ENCODE results near the gene C22orf15. TPM values are rescaled to one million over a fixed set of nuclear protein-coding genes. Genes with fewer than 3 reads are reported as not detected.

The C22orf15 gene
- total RNA-seq, 1 donor from 2014 or later = 0.39 TPM

DNA sequence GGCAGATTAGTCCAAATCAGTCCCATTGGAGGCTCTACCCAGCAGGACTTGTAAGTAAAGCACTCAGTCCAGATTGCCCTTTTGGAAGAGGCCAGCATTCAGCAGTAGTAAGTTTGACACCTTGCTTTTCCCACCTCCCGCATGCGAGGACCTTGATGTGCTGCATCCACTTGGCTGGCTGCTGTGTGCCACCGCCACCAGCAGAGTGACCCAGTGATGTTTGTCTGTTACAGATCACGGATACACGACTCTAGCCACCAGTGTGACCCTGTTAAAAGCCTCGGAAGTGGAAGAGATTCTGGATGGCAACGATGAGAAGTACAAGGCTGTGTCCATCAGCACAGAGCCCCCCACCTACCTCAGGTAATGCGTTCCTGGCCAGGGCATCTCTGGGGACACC lies 30.5 kb downstream of the C22orf15 start:
- Mint-ChIP-seq H3K4me1 (ENCODE audit: low read depth, unreplicated experiment) (peaks cover 6% of the 10 kb centered on the region), H3K27me3 (ENCODE audit: low read depth, unreplicated experiment) (no peaks in the 10 kb centered on the region), H3K36me3 (ENCODE audit: low read depth, unreplicated experiment) (peaks cover 5% of the 10 kb centered on the region), H3K27ac (ENCODE audit: unreplicated experiment) (no peak overlapping the region), H3K9me3 (ENCODE audit: unreplicated experiment) (no peaks in the 10 kb centered on the region), H3K4me3 (ENCODE audit: unreplicated experiment) (no peak overlapping the region)
- H3K4me2 ChIP-seq (ENCODE audit: low read length) = no peak overlapping the region
- no peak overlapping the region for H2AFZ ChIP-seq (ENCODE audit: low read depth, low read length)
- FAIRE-seq = no peak
- no peak overlapping the region for H3K27ac ChIP-seq (ENCODE audit: low read depth, low read length)
- no peaks in the 10 kb centered on the region for H3K27me3 ChIP-seq (ENCODE audit: insufficient read depth, low read length)
- H3K9ac ChIP-seq (ENCODE audit: low read length) = no peak overlapping the region
- no peak for DNase-seq (ENCODE audit: low read depth)
- no peaks in the 10 kb centered on the region for H3K4me1 ChIP-seq (ENCODE audit: insufficient read depth, low read length)
- TF ChIP-seq EZH2 (IDR thresholded peaks at IDR 0.05; ENCODE audit: insufficient read depth, low read length) = no peak
- TF ChIP-seq, protein P1, sequence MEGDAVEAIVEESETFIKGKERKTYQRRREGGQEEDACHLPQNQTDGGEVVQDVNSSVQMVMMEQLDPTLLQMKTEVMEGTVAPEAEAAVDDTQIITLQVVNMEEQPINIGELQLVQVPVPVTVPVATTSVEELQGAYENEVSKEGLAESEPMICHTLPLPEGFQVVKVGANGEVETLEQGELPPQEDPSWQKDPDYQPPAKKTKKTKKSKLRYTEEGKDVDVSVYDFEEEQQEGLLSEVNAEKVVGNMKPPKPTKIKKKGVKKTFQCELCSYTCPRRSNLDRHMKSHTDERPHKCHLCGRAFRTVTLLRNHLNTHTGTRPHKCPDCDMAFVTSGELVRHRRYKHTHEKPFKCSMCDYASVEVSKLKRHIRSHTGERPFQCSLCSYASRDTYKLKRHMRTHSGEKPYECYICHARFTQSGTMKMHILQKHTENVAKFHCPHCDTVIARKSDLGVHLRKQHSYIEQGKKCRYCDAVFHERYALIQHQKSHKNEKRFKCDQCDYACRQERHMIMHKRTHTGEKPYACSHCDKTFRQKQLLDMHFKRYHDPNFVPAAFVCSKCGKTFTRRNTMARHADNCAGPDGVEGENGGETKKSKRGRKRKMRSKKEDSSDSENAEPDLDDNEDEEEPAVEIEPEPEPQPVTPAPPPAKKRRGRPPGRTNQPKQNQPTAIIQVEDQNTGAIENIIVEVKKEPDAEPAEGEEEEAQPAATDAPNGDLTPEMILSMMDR (IDR thresholded peaks at IDR 0.05; ENCODE audit: insufficient read depth, low read depth, low read length) = no peak
- no peak overlapping the region for H3K4me3 ChIP-seq (ENCODE audit: insufficient read depth, low read depth, low read length)
- peaks cover 57% of the 10 kb centered on the region for H3K79me2 ChIP-seq (ENCODE audit: insufficient read depth, low read length)
- no peaks in the 10 kb centered on the region for H3K9me3 ChIP-seq (ENCODE audit: insufficient read depth, low read depth, low read length)
- peaks cover 63% of the 10 kb centered on the region for H4K20me1 ChIP-seq (ENCODE audit: insufficient read depth, low read length)
- H3K36me3 ChIP-seq (ENCODE audit: insufficient read depth, low read length) = peaks cover 23% of the 10 kb centered on the region

DNA sequence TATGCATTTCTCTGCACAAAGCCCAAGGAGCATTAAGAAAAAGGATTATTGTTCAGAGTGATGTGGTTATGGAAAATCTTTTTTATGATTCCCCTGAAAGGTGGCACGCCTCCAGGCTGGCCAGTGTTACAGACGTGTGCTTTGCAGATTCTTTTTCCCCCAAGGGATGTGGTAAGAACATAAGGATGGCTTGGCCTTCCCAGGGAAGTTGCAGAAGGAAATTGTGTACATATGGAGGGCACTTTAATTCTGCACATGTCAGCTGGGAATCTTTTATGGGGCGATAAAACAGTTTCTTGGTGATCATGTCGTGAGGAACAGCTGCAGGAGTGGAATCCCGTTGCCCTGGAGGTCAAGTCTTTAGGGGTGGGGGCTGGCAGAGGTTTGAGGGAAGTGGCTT lies 33.7 kb downstream of the C22orf15 start:
- no peaks in the 10 kb centered on the region for H3K27me3 ChIP-seq (ENCODE audit: insufficient read depth, low read length)
- H3K79me2 ChIP-seq (ENCODE audit: insufficient read depth, low read length) = peaks cover 26% of the 10 kb centered on the region
- H3K4me3 ChIP-seq (ENCODE audit: insufficient read depth, low read depth, low read length) = no peak overlapping the region
- TF ChIP-seq EZH2 (IDR thresholded peaks at IDR 0.05; ENCODE audit: insufficient read depth, low read length) = no peak
- TF ChIP-seq, protein P1 (IDR thresholded peaks at IDR 0.05; ENCODE audit: insufficient read depth, low read depth, low read length) = no peak
- FAIRE-seq (no peak), DNase-seq (ENCODE audit: low read depth) (no peak)
- Mint-ChIP-seq H3K9me3 (ENCODE audit: unreplicated experiment) (no peaks in the 10 kb centered on the region), H3K27ac (ENCODE audit: unreplicated experiment) (no peak overlapping the region), H3K36me3 (ENCODE audit: low read depth, unreplicated experiment) (peaks cover 15% of the 10 kb centered on the region), H3K4me3 (ENCODE audit: unreplicated experiment) (no peak overlapping the region), H3K4me1 (ENCODE audit: low read depth, unreplicated experiment) (no peaks in the 10 kb centered on the region), H3K27me3 (ENCODE audit: low read depth, unreplicated experiment) (no peaks in the 10 kb centered on the region)
- no peaks in the 10 kb centered on the region for H3K4me1 ChIP-seq (ENCODE audit: insufficient read depth, low read length)
- H3K36me3 ChIP-seq (ENCODE audit: insufficient read depth, low read length) = peaks cover 33% of the 10 kb centered on the region
- H3K4me2 ChIP-seq (ENCODE audit: low read length) = no peak overlapping the region
- H4K20me1 ChIP-seq (ENCODE audit: insufficient read depth, low read length) = peaks cover 37% of the 10 kb centered on the region
- H3K9me3 ChIP-seq (ENCODE audit: insufficient read depth, low read depth, low read length) = no peaks in the 10 kb centered on the region
- no peak overlapping the region for H3K27ac ChIP-seq (ENCODE audit: low read depth, low read length)
- no peak overlapping the region for H2AFZ ChIP-seq (ENCODE audit: low read depth, low read length)
- H3K9ac ChIP-seq (ENCODE audit: low read length) = no peak overlapping the region

DNA sequence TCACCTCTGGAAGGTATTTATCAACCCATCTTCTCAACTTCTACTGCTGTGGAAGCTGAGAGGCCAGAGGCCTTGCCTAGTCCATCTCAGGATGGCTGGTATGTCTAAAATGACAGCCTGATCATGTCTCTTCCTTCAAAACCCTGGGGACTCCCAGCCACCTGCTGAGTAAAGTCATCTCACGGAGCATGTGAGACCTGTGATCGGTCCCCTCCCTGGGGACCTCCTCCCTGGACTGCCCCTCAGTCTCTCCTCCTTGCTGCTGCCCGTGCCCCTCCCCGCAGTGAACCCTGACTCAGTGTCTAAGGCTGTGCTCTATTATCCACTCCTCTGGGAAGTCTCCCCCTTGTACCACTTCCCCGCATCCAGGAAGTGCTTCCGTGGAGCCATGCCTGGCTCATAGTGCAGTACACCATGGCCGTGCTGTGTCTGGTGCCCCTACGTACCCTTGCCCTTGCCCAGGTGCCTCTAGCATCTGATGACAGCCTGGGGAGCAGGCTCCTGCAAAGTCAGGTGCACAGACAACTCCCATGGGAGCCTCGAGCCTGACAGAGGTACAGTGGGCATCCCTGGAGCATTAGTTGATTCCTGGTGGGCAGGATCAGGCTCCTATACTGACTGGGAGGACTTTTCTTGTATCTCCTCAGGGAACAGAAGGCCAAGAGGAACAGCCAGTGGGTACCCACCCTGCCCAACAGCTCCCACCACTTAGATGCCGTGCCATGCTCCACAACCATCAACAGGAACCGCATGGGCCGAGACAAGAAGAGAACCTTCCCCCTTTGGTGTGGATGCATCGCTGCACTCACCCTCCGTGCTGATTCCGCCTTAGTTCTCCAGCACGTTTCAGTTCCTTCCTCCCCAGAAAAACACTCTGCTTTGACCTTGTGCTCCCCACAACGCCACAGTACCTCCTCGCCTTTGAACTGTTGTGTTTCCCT lies 37.8 kb downstream of the C22orf15 start:
- Histone ChIP-seq H3K4me3 (ENCODE audit: insufficient read depth, low read depth, low read length) (no peak overlapping the region), H3K9ac (ENCODE audit: low read length) (no peak overlapping the region), H3K36me3 (ENCODE audit: insufficient read depth, low read length) (peaks cover 47% of the 10 kb centered on the region), H2AFZ (ENCODE audit: low read depth, low read length) (no peak overlapping the region), H3K4me1 (ENCODE audit: insufficient read depth, low read length) (no peaks in the 10 kb centered on the region), H3K79me2 (ENCODE audit: insufficient read depth, low read length) (peaks cover 5% of the 10 kb centered on the region), H3K27me3 (ENCODE audit: insufficient read depth, low read length) (no peaks in the 10 kb centered on the region), H4K20me1 (ENCODE audit: insufficient read depth, low read length) (peaks cover 20% of the 10 kb centered on the region), H3K4me2 (ENCODE audit: low read length) (no peak overlapping the region), H3K9me3 (ENCODE audit: insufficient read depth, low read depth, low read length) (no peaks in the 10 kb centered on the region), H3K27ac (ENCODE audit: low read depth, low read length) (no peak overlapping the region)
- Mint-ChIP-seq H3K4me3 (ENCODE audit: unreplicated experiment) (no peak overlapping the region), H3K27ac (ENCODE audit: unreplicated experiment) (no peak overlapping the region), H3K9me3 (ENCODE audit: unreplicated experiment) (no peaks in the 10 kb centered on the region), H3K27me3 (ENCODE audit: low read depth, unreplicated experiment) (no peaks in the 10 kb centered on the region), H3K4me1 (ENCODE audit: low read depth, unreplicated experiment) (no peaks in the 10 kb centered on the region), H3K36me3 (ENCODE audit: low read depth, unreplicated experiment) (peaks cover 24% of the 10 kb centered on the region)
- no peak for DNase-seq (ENCODE audit: low read depth)
- no peak for TF ChIP-seq EZH2 (IDR thresholded peaks at IDR 0.05; ENCODE audit: insufficient read depth, low read length)
- TF ChIP-seq, protein P1 (IDR thresholded peaks at IDR 0.05; ENCODE audit: insufficient read depth, low read depth, low read length) = no peak
- no peak for FAIRE-seq
